ENCODE data around the gene DCAF17.

DCAF17 gene

GRCh38 chr2:171522788-171523087, 88.7 kb downstream of the DCAF17 start:
- Histone ChIP-seq H3K9me3 (ENCODE audit: control insufficient read depth, insufficient read depth, low read depth, low read length) (no peaks in the 10 kb centered on the region), H3K4me1 (ENCODE audit: control insufficient read depth, insufficient read depth, low read length) (no peaks in the 10 kb centered on the region), H3K27ac (ENCODE audit: extremely low read depth, low read depth, low read length) (peak overlapping the region; percentile 78), H3K36me3 (ENCODE audit: control insufficient read depth in 2 of 2, insufficient read depth in 1 of 2, low read length in 2 of 2) (no peaks in the 10 kb centered on the region), H3K4me3 (ENCODE audit: low read depth, low read length) (peak overlapping the region; percentile 51)
- TF ChIP-seq PATZ1 (tag by site-specific recombination; IDR thresholded peaks at IDR 0.05): 0 out of 2 replicates have a peak, but pooled peaks have one; percentile 1
- TF ChIP-seq BCL11B (tag by site-specific recombination; IDR thresholded peaks at IDR 0.05; ENCODE audit: low read depth): no peak
- peak; percentile 68 for TF ChIP-seq GLIS1 (tag by site-specific recombination; IDR thresholded peaks at IDR 0.05)
- TF ChIP-seq ZNF639 (tag by site-specific recombination; IDR thresholded peaks at IDR 0.05): no peak
- TF ChIP-seq PRDM2 (tag by site-specific recombination; IDR thresholded peaks at IDR 0.05; ENCODE audit: borderline replicate concordance): no peak
- TF ChIP-seq ZBTB26 (tag by site-specific recombination; optimal IDR thresholded peaks at IDR 0.05): peak; percentile 96
- 0 out of 2 replicates have a peak, but pooled peaks have one; percentile 16 for TF ChIP-seq ZNF335 (tag by site-specific recombination; conservative IDR thresholded peaks at IDR 0.05)
- no peak for TF ChIP-seq ZBTB48 (tag by site-specific recombination; IDR thresholded peaks at IDR 0.05)
- TF ChIP-seq ZNF76 (tag by site-specific recombination; IDR thresholded peaks at IDR 0.05; ENCODE audit: borderline replicate concordance, low read depth): no peak
- TF ChIP-seq ZNF366 (tag by site-specific recombination; conservative IDR thresholded peaks at IDR 0.05): no peak
- no peak for TF ChIP-seq ZNF529 (tag by site-specific recombination; IDR thresholded peaks at IDR 0.05; ENCODE audit: insufficient replicate concordance)
- no peak for TF ChIP-seq ZBTB21 (tag by site-specific recombination; IDR thresholded peaks at IDR 0.05)
- ChIA-PET POLR2A (interaction anchor here (1.0 kb wide), 1 partner anchor 29 kb away, joined by 4 read pairs; no protein-coding TSS in a partner anchor), CTCF (interaction anchor here (0.5 to 1.5 kb wide), 2 partner anchors 8 to 180 kb away, joined by 3 read pairs; no protein-coding TSS in a partner anchor)

Data from HEK293 (cell line).